Pulmonary artery endothelial cell (primary cell): ENCODE results near the gene ANKRD33B. TPM values are rescaled to one million over a fixed set of nuclear protein-coding genes. Genes with fewer than 3 reads are reported as not detected.

Source experiments
- DNase-seq: peaks from one replicate; pipeline ENCODE4 v3.0.0-alpha.2; 2011; ENCODE audit warnings: low read depth, low spot score
- total RNA-seq: library from RNA; depleted of rRNA; stranded (reverse); fragments of >200 nt; gene quantifications from 2 replicates; pipeline ENCODE4 v1.2.3, GENCODE V29; 2014

The ANKRD33B gene
- total RNA-seq, 1 donor from 2014 or later, result 6.6 TPM

GRCh38 chr5:10577371-10578292 is 13.8 kb downstream of the ANKRD33B start:
- DNase-seq, result peak; percentile 79

- DNase-seq, result no peak
These were observed 14.4 kb downstream of the ANKRD33B start for GRCh38 chr5:10578293-10578665.

DNA sequence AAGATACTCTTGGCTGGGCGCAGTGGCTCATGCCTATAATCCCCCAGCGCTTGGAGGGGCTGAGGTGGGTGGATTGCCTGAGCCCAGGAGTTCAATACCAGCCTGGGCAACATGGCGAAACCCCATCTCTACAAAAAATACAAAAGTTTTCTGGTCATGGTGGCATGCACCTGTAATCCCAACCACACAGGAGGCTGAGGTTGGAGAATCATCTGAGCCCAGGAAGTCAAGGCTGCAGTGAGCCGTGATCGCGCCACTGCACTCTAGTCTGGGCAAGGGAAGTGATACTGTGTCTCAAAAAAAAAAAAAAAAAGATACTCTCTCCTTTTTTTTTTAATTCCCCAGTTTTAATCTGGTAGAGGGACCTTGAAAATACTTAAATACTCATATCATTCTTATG is 15.0 kb downstream of the ANKRD33B start:
- DNase-seq, result no peak

GRCh38 chr5:10579536-10580521 is 16.0 kb downstream of the ANKRD33B start:
- DNase-seq, result no peak

- DNase-seq, result no peak
These were observed 16.9 kb downstream of the ANKRD33B start for GRCh38 chr5:10580531-10581423.

DNA sequence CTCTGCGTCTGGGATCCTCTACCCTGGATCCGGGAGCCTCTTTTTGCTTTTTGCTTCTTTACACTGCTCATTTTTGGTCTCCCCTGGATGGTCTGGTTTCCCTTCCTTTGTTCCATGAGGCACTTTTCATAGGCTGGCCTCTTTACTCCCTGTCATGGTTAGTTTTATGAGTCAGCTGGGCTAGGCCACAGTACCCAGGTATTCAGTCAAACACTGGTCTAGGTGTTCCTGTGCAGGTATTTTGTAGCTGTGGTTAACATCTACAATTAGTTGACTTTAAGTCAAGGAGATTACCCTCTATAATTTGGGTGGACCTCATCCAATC is 17.5 kb downstream of the ANKRD33B start:
- no peak for DNase-seq

- DNase-seq, result no peak
These were observed 18.1 kb downstream of the ANKRD33B start for GRCh38 chr5:10581867-10582511.

GRCh38 chr5:10582512-10582897 is 18.6 kb downstream of the ANKRD33B start:
- DNase-seq, result no peak

DNA sequence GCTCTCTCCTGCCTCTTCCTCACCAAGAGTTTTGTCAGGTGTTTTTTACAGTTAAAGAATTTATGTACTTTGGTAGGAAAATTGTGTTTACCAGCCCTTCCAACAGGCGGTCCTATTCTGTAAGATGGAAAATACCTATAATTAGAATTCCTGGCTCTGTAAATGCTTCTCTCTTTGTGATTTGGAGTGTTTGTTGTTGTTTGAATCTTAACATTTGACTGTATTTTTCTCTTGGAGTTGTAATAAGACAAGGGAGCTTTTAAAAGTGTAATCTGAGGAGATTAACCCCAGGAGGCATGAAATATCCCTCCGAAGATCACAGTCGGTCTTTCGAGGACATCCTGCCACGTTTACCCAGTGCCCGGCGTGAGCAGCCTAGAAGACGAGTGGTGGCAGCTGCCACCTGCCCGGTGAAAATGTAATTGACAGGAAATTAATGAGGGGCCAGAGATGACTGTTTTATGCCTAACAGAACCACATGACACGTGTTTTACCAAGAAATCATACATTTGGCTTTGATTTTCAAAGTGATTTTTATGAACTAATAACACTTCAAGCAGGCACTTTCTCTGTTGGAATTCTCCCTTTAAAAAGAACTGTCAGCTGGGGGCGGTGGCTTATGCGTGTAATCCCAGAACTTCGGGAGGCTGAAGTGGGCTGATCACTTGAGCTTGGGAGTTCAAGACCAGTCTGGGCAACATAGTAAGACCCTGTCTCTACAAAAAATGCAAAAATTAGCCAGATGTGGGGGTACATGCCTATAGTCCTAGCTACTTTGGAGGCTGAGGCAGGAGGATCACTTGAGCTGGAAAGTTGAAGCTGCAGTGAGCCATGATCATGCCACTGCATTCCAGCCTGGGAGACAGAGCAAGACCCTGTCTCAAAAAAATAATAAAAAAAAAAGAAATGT is 20.0 kb downstream of the ANKRD33B start:
- DNase-seq, result no peak

- no peak for DNase-seq
These were observed 21.0 kb downstream of the ANKRD33B start for GRCh38 chr5:10584714-10585517.

- no peak for DNase-seq
These were observed 21.6 kb downstream of the ANKRD33B start for GRCh38 chr5:10585518-10585915.

DNA sequence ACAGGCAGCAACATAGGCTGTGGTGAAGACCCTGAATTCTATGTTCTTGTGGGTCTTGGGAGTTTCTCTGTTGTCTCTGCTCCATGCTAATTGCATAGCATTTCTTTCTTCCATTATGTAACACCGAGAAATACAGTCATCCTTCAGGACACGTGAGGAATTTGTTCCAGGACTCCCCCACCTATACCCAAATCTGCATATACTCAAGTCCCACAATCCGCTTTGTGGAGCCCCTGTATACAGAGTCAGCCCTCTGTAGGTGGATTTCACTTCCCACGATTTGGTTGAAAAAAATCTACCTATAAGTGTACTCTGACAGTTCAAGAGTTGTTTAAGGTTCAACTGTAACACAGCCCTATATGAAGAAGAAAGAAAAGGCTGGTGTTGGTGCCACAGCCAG is 22.1 kb downstream of the ANKRD33B start:
- DNase-seq, result no peak

GRCh38 chr5:10586555-10586954 is 22.7 kb downstream of the ANKRD33B start:
- DNase-seq, result no peak

DNA sequence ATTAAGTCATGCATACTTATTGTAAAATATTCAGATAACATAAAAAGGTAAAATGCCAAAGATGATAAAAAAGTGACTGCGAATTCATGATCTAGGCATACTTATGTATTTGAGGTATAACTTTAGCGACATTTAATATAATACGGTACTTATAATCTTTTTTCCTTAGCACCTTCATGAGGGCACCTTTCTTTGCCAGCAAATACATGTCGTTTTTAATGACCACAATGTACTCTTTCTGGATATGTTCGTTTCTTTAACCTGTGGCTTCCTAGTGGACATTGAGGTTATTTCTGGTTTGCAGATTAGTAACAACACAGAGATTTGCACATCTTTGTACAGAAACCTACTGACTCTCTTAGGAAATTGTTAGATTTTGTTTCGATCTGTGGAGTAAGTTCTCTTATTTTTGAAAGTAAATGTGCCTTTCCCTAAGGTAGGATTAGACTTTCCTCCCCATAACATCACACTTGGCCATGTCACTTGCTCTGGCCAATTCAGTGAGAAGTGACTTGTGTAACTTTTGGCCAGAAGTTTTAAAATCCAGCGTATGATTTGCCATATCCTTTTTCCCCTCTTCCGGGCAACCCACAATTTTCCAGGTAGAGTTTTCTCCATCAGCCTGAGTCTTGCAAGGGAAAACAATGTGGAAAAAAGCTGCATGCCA is 24.4 kb downstream of the ANKRD33B start:
- DNase-seq, result no peak

DNA sequence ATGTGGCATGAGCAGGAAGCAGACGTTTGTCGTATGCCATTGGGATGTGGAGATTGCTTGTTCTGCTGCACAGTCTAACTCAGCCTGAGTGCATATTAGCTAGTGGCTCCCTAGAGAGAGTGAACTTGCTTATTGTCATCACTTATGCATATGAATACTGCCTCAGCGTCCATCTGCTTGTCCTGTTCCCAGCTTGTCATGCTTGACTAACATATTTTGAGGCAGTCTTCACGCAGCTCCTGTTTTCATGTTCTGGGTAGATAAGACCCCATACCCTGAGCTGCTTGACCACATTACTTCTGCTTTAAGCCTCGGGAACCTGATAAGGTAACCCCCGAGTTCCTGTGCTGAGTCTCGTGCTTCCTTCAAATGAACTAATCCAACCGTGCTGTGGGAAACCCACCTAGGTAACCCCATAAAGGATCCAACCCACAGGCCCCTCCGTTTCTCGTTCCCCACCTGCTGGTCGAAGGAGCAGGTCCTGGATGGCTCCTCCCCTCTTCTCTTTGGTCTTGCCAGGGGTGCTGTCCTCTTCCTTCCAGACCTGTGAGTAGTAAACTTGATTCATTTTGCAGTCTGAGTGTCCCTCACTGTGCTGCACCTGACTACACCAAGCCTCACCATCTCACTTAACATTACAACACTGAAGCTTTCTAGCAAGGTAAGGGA is 25.0 kb downstream of the ANKRD33B start:
- no peak for DNase-seq

GRCh38 chr5:10590226-10590999 is 26.5 kb downstream of the ANKRD33B start:
- peak; percentile 98 for DNase-seq

GRCh38 chr5:10591159-10591558 is 27.3 kb downstream of the ANKRD33B start:
- no peak for DNase-seq
